ENCODE measurements around the gene ENPP5. TPM values are rescaled to one million over a fixed set of nuclear protein-coding genes. Genes with fewer than 3 reads are reported as not detected.

ENPP5 gene
- polyA plus RNA-seq, 6 donors from 2014 or later = 0.57 TPM; not detected in 5

DNA sequence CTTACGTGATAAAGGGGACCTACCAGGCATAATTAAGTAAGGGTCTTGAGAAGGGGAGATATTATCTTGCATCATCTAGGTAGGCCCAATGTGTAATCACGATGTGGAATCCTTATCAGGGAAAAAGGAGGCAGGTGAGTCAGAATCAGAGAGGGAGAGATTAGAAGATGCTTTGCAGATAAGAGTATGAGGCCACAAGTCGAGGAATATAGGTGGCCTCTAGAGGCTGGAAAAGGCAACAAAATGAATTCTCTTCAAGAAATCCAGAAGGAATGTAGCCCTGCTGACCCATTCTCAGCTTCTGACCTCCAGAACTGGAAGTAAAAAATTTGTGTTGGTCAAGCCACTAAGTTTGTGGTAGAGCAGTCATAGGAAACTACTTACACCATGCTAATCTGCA is 51.9 kb downstream of the ENPP5 start:
- H3K27me3 Mint-ChIP-seq = peaks cover 0 to 9% (median 0%) of the 10 kb centered on the region in 3 donors
- ATAC-seq (ENCODE audit: low read depth in 2 of 2) = no peak
- no peak overlapping the region for H3K27ac Mint-ChIP-seq
- H3K4me1 Mint-ChIP-seq = peaks cover 0 to 6% (median 4%) of the 10 kb centered on the region in 3 donors
- peaks cover 0 to 19% of the 10 kb centered on the region in 2 donors for H3K36me3 Mint-ChIP-seq
- DNase-seq = no peak
- peaks cover 0 to 7% (median 0%) of the 10 kb centered on the region in 7 donors for H3K9me3 Mint-ChIP-seq
- no peak overlapping the region for H3K4me3 Mint-ChIP-seq

DNA sequence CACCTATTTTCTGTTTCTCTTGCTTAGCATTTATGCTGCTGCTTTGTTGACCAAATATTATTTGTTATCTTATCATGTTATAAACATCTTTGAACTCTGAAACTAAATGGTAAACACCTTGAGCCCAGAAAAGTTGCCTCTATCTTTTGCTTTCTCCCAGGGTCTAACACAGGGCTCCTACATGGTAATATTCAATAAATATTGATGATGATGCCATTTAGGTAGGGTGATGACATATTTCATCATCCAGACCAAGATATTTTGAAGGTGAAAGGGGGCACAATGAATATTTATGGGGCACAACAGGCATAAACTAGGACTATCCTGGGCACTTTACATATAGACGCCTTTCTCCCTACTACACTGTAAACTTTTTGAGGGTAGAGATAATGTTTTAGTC is 52.6 kb downstream of the ENPP5 start:
- Mint-ChIP-seq H3K9me3 (peaks cover 0 to 7% (median 0%) of the 10 kb centered on the region in 7 donors), H3K27ac (no peak overlapping the region), H3K4me1 (peaks cover 0 to 6% (median 4%) of the 10 kb centered on the region in 3 donors), H3K4me3 (no peak overlapping the region), H3K27me3 (peaks cover 0 to 9% (median 0%) of the 10 kb centered on the region in 3 donors), H3K36me3 (peaks cover 0 to 19% of the 10 kb centered on the region in 2 donors)
- no peak for ATAC-seq (ENCODE audit: low read depth in 2 of 2)
- no peak for DNase-seq

DNA sequence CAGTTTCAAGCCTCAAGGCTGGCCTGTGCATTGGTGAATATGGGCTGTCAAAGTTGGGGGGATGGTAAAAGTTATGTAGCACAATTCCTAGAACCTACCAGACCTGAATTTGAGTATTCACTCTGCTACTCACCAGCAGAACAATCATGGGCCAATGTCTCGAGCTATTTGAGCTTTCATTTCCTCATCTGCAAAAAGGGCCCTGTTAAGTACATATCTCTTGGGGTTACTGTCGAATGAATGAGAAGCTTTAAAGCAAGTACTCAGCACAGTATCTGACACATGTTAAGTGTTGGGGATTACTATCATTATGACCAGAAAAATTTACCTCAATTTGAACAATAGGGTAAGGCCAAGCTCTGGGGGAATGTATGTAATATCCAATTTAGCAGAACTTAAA is 54.5 kb downstream of the ENPP5 start:
- peaks cover 0 to 6% (median 4%) of the 10 kb centered on the region in 3 donors for H3K4me1 Mint-ChIP-seq
- no peak overlapping the region for H3K4me3 Mint-ChIP-seq
- H3K9me3 Mint-ChIP-seq = peaks cover 0 to 4% (median 0%) of the 10 kb centered on the region in 7 donors
- H3K27ac Mint-ChIP-seq = no peak overlapping the region
- peaks cover 0 to 19% of the 10 kb centered on the region in 2 donors for H3K36me3 Mint-ChIP-seq
- no peaks in the 10 kb centered on the region for H3K27me3 Mint-ChIP-seq
- DNase-seq (no peak), ATAC-seq (ENCODE audit: low read depth in 2 of 2) (peak; percentile 32 to 48)

DNA sequence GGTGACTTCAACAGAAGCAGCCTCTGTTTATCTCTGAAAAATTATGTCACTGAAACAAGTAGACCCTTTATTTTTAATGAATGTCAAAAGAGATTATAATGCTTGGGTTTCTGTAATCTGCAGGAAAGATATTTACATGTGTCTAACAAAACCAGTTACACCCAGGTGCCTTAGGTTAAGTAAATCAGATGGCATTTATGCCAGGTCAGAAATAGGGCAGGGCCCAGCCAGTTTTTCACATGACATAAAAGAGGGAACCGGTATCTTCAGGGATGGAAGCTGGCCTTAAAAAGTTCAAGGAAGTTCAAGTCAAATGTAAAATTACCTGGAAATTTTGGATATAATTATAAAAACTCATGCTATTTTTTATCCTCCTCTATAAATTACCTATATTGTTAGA is 55.1 kb downstream of the ENPP5 start:
- peaks cover 0 to 16% of the 10 kb centered on the region in 2 donors for H3K36me3 Mint-ChIP-seq
- no peak for ATAC-seq (ENCODE audit: low read depth in 2 of 2)
- H3K4me3 Mint-ChIP-seq = no peak overlapping the region
- no peaks in the 10 kb centered on the region for H3K27me3 Mint-ChIP-seq
- peaks cover 0 to 6% (median 4%) of the 10 kb centered on the region in 3 donors for H3K4me1 Mint-ChIP-seq
- no peak overlapping the region for H3K27ac Mint-ChIP-seq
- peaks cover 0 to 3% (median 0%) of the 10 kb centered on the region in 7 donors for H3K9me3 Mint-ChIP-seq
- no peak for DNase-seq

DNA sequence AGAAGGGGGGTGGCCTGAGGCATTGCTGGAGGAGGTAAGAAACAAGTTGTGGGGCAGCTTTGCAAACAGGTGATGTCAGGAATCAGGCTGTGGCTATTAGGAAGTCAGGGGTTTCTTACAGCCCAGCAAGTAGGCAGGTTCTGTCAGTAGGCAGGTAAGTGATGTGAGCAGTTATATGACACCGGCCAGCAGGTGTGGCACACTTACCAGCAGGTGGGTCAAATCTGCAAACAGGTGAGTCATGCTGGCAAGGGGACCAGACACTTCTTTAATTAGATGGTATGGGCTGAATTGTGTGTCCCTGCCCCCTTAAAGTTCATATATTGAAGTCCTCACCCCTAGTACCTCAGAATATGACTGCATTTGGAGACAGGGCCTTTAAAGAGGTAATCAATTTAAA is 57.4 kb downstream of the ENPP5 start:
- H3K36me3 Mint-ChIP-seq = peaks cover under 1 to 4% of the 10 kb centered on the region in 2 donors
- no peak overlapping the region for H3K4me3 Mint-ChIP-seq
- no peak for DNase-seq
- no peaks in the 10 kb centered on the region for H3K27me3 Mint-ChIP-seq
- peak overlapping the region in 1 of 6 donors; percentile 11 for H3K27ac Mint-ChIP-seq
- peaks cover 0 to 8% (median 5%) of the 10 kb centered on the region in 7 donors for H3K9me3 Mint-ChIP-seq
- peaks cover 0 to 6% (median 4%) of the 10 kb centered on the region in 3 donors for H3K4me1 Mint-ChIP-seq
- ATAC-seq (ENCODE audit: low read depth in 2 of 2) = no peak

Other genes starting within 250 kb of the ENPP5 start
- 1 to 10 TPM in 1 of 6 donors, under 1 TPM in 4, not detected in 1; 0.05 to 1.3 (median 0.13) TPM for gene CLIC5, start 155.1 kb downstream of the ENPP5 start, polyA plus RNA-seq (ENCODE audit: low read depth in 6 of 6)
- 1 to 10 TPM; 4.3 to 7.9 (median 5.0) TPM for gene ENPP4, start 41.0 kb downstream of the ENPP5 start, polyA plus RNA-seq (ENCODE audit: low read depth in 6 of 6)

Data from naive B cell (primary cell).